ENCODE results near the gene MGMT. TPM values are rescaled to one million over a fixed set of nuclear protein-coding genes. Genes with fewer than 3 reads are reported as not detected.

The MGMT gene
- polyA plus RNA-seq, 1 experiment = 10.9 TPM

GRCh38 chr10:129494740-129495139, 27.7 kb downstream of the MGMT start:
- CTCF ChIA-PET = no interaction called here
- POLR2A ChIA-PET = no interaction called here
- DNase-seq (ENCODE audit: low read depth, low spot score) = no peak

GRCh38 chr10:129495256-129495655, 28.2 kb downstream of the MGMT start:
- ChIA-PET CTCF (no interaction called here), POLR2A (no interaction called here)
- no peak overlapping the region for H3K27ac ChIP-seq (ENCODE audit: low read depth, low read length)
- DNase-seq (ENCODE audit: low read depth, low spot score) = no peak
- H3K4me3 ChIP-seq (ENCODE audit: low read depth, low read length) = no peak overlapping the region
- no peak for TF ChIP-seq CTCF (IDR thresholded peaks at IDR 0.05; ENCODE audit: low read depth, low read length)
- H3K27me3 ChIP-seq (ENCODE audit: control insufficient read depth, insufficient read depth, low read length) = no peaks in the 10 kb centered on the region
- H3K9me3 ChIP-seq (ENCODE audit: control insufficient read depth, insufficient read depth, low read length) = peaks cover 27% of the 10 kb centered on the region

More at GRCh38 chr10:129494740-129495139, 27.7 kb downstream of the MGMT start:
- peaks cover 23% of the 10 kb centered on the region for H3K9me3 ChIP-seq (ENCODE audit: control insufficient read depth, insufficient read depth, low read length)
- no peak overlapping the region for H3K27ac ChIP-seq (ENCODE audit: low read depth, low read length)
- H3K4me3 ChIP-seq (ENCODE audit: low read depth, low read length) = no peak overlapping the region
- TF ChIP-seq CTCF (IDR thresholded peaks at IDR 0.05; ENCODE audit: low read depth, low read length) = no peak
- H3K27me3 ChIP-seq (ENCODE audit: control insufficient read depth, insufficient read depth, low read length) = no peaks in the 10 kb centered on the region

- Histone ChIP-seq H3K27ac (ENCODE audit: low read depth, low read length) (no peak overlapping the region), H3K4me3 (ENCODE audit: low read depth, low read length) (no peak overlapping the region), H3K27me3 (ENCODE audit: control insufficient read depth, insufficient read depth, low read length) (no peaks in the 10 kb centered on the region), H3K9me3 (ENCODE audit: control insufficient read depth, insufficient read depth, low read length) (peaks cover 28% of the 10 kb centered on the region)
- TF ChIP-seq CTCF (IDR thresholded peaks at IDR 0.05; ENCODE audit: low read depth, low read length) = no peak
- POLR2A ChIA-PET = no interaction called here
- no peak for DNase-seq (ENCODE audit: low read depth, low spot score)
- CTCF ChIA-PET = no interaction called here
Measured at GRCh38 chr10:129495698-129496097, 28.7 kb downstream of the MGMT start.

- no peak for DNase-seq (ENCODE audit: low read depth, low spot score)
- TF ChIP-seq CTCF (IDR thresholded peaks at IDR 0.05; ENCODE audit: low read depth, low read length) = no peak
Measured at GRCh38 chr10:129497013-129497412, 30.0 kb downstream of the MGMT start.

GRCh38 chr10:129498680-129499079, 31.6 kb downstream of the MGMT start:
- Histone ChIP-seq H3K4me3 (ENCODE audit: low read depth, low read length) (no peak overlapping the region), H3K27me3 (ENCODE audit: control insufficient read depth, insufficient read depth, low read length) (no peaks in the 10 kb centered on the region), H3K27ac (ENCODE audit: low read depth, low read length) (no peak overlapping the region), H3K9me3 (ENCODE audit: control insufficient read depth, insufficient read depth, low read length) (peaks cover 19% of the 10 kb centered on the region)
- ChIA-PET CTCF (no interaction called here), POLR2A (no interaction called here)
- no peak for TF ChIP-seq CTCF (IDR thresholded peaks at IDR 0.05; ENCODE audit: low read depth, low read length)
- no peak for DNase-seq (ENCODE audit: low read depth, low spot score)

More at GRCh38 chr10:129497013-129497412, 30.0 kb downstream of the MGMT start:
- H3K9me3 ChIP-seq (ENCODE audit: control insufficient read depth, insufficient read depth, low read length) = peaks cover 28% of the 10 kb centered on the region
- H3K4me3 ChIP-seq (ENCODE audit: low read depth, low read length) = no peak overlapping the region
- ChIA-PET CTCF (no interaction called here), POLR2A (no interaction called here)
- no peaks in the 10 kb centered on the region for H3K27me3 ChIP-seq (ENCODE audit: control insufficient read depth, insufficient read depth, low read length)
- H3K27ac ChIP-seq (ENCODE audit: low read depth, low read length) = no peak overlapping the region
